GM18861 (cell line): ENCODE results near the gene OR2D3.
"Not testable (repeated sequence)": the region's sequence is repeated elsewhere in the genome, so short reads cannot be mapped to it uniquely, and the experiment has no call there.

Source experiments
- ATAC-seq: cut with Tn5 transposase; IDR thresholded peaks from one replicate; pipeline ENCODE4 v1.9.1; 2021; ENCODE audit not compliant: unreplicated experiment

Gene OR2D3

DNA sequence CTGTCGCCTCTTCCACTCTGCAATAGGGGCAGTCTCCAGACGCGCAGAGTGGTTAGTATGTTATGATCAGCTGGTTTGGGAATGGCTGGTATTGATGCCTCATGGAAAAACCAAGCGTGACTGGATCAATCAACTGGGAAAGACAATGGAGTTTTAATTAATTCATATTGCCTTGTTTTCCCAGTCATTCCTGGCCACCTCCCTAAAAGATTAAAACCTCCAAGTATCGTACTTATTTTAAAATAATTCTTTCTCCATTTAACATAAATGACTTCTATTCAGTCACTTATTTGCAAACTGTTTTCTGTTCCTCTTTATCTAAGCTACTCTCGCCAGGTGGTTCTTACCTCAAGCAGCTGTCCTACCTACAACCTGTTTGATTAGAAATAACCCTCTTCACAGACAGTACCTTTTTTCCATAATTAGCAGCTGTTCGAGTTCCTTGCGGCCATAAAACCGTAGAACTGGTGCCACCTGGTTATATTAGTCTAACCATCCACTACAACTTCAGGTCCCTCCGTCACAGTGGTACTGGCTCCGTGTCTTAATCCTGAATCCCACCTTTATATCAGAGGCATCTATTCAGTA, 6.3 kb downstream of the OR2D3 start:
- peak; percentile 71 for ATAC-seq

DNA sequence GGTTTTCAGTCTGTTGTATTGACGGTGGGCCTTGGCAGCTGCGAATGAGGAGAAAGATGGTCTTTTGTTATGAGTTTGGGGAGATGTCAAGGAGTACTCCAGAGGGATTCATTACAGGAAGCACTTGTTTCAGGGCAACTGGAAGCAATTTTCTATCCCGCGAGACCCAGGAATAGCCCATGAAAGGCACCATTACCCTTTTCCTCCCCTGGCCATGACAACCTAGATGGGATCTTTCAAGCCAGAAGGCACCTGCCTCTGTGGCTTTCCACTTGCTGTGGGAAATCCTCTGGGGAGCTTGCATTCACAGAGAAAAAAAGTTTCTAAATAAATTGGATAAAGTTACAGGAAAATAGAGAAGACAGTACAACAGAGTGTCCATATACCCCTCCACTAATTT, 8.1 kb downstream of the OR2D3 start:
- no peak for ATAC-seq

DNA sequence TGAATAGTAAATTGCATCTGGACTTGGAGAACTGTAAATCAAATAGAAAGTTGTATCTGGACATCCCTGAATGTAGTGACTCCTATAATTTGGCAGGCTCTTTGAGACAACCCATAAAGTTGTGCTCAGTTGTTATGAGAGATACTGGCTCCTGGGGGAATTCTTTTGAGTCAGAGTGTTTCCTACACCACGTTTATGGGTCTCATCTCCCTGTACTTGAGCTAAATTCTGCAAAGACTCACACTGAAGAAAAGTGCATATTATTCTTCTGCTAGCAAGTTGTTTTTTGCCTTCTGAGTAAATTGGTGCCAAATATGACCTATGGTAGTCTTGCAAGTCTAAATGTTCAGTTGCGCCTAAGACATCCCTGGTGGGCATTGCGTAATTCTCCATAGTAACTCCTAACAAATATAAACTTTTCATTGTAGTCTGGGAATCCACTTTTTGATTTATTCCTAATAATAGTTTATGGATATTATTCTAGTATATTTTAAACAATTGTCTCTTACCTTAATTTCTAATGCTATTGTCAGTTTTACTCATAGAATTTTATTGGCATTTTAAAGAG, 10.4 kb downstream of the OR2D3 start:
- no peak for ATAC-seq

DNA sequence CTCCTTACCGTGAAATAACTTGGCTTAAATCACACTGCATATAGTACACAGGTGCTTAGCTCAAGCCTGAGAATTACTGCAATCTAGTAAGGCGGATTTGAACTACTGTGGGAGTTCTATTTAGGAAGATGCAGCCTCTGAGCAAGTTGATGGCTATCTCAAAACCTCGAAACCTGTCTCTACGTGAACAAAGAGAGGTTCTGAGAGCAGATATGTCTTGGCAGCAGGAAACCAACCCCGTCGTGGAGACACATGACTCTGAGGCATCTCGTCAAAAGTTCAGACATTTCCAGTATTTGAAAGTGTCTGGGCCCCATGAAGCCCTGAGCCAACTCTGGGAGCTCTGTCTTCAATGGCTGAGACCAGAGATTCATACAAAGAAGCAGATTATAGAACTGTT, 11.3 kb downstream of the OR2D3 start:
- no peak for ATAC-seq

DNA sequence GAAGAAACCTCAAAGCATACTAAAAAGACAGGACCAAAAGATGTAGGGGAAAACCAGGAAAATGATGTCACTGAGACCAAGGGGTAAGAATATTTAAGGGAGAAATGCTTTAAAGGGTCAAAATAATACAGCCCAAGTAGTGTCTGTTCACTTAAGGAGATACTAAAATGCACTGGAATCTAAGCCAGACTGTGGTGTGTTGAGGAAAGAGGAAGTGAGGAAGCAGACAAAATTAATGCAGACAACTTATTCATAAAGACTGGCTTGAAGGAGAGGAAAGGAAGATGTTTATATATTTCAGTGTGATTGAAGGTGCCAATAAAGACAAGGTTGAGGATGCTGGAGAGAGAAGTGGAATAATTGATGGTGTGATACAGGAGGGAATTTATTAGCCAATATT, 21.2 kb downstream of the OR2D3 start:
- no peak for ATAC-seq

- ATAC-seq = no peak
Observed at GRCh38 chr11:6943131-6943530, 22.3 kb downstream of the OR2D3 start.

- ATAC-seq = not testable (repeated sequence)
Observed at GRCh38 chr11:6954248-6954647, 33.4 kb downstream of the OR2D3 start.

- no peak for ATAC-seq
Observed at GRCh38 chr11:6962141-6962540, 41.3 kb downstream of the OR2D3 start.

DNA sequence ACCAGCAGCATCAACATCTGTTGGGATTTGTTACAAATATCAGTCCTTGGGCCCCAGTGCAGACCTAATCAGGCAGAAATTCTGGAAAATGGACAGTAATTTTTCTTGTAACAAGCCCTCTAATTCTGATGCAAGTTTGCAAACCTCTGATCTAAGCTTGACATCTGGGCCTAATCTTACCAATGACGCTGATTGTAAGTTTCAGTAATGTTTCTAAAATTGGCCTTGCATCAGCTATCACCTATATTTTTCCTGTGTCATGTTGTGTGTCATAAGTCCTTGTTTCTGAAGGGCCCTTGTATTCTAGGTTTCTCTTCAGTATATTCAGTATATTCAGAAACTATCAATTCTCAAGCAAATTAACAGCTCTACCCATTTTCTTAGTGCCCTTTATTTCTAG, 41.9 kb downstream of the OR2D3 start:
- ATAC-seq = no peak

- ATAC-seq = no peak
Observed at GRCh38 chr11:6968816-6969215, 48.0 kb downstream of the OR2D3 start.

- ATAC-seq = not testable (repeated sequence)
Observed at GRCh38 chr11:6969854-6970253, 49.1 kb downstream of the OR2D3 start.
